IMR-90 (cell line): ENCODE results near the gene ADD1.

Experiments used
- CHD1 ChIP-seq: IDR thresholded peaks from 2 replicates; pipeline ENCODE4 v1.6.1; 2012; ENCODE audit warnings: low read depth, low read length, improper control_type of control experiment
- FOS ChIP-seq: fragments of 150-350 bp; IDR thresholded peaks from 2 replicates; pipeline ENCODE4 v1.6.1; 2016; ENCODE audit warnings: low read depth, low read length
- MAFK ChIP-seq: IDR thresholded peaks from 2 replicates; pipeline ENCODE4 v1.6.1; 2012; ENCODE audit warnings: low read depth, low read length, improper control_type of control experiment
- MXI1 ChIP-seq: IDR thresholded peaks from 2 replicates; pipeline ENCODE4 v1.6.1; 2012; ENCODE audit warnings: low read depth, mild to moderate bottlenecking, low read length, moderate library complexity, borderline replicate concordance
- NFE2L2 ChIP-seq: fragments of 150-350 bp; IDR thresholded peaks from 2 replicates; pipeline ENCODE4 v1.6.1; 2016; ENCODE audit warnings: low read depth, mild to moderate bottlenecking, low read length
- POLR2A ChIP-seq: IDR thresholded peaks from 2 replicates; pipeline ENCODE4 v1.6.1; 2012; ENCODE audit warnings: mild to moderate bottlenecking, low read depth, low read length
- RAD21 ChIP-seq: IDR thresholded peaks from 2 replicates; pipeline ENCODE4 v1.6.1; 2012; ENCODE audit warnings: low read length, improper control_type of control experiment
- RFX5 ChIP-seq: IDR thresholded peaks from 2 replicates; pipeline ENCODE4 v1.8.0; 2012; ENCODE audit warnings: low read depth, mild to moderate bottlenecking, low read length, moderate library complexity
- SMC3 ChIP-seq: fragments of 150-350 bp; IDR thresholded peaks from 2 replicates; pipeline ENCODE4 v1.6.1; 2016; ENCODE audit warnings: low read depth, mild to moderate bottlenecking, antibody characterized with exemption, low read length, moderate library complexity
- TF ChIP-seq, protein P1 (sequence below): conservative IDR thresholded peaks from 2 replicates; pipeline ENCODE4 v1.5.1; 2012; ENCODE audit warnings: mild to moderate bottlenecking, low read depth, low read length, improper control_type of control experiment
- TF ChIP-seq, protein P2 (sequence below): fragments of 150-350 bp; IDR thresholded peaks from 2 replicates; pipeline ENCODE4 v1.6.1; 2016; ENCODE audit warnings: low read depth, mild to moderate bottlenecking, low read length, moderate library complexity, borderline replicate concordance
- TF ChIP-seq, protein P3 (sequence below): fragments of 150-350 bp; IDR thresholded peaks from 2 replicates; pipeline ENCODE4 v1.6.1; 2017; ENCODE audit warnings: mild to moderate bottlenecking, antibody characterized with exemption, low read length, low read depth

DNA sequence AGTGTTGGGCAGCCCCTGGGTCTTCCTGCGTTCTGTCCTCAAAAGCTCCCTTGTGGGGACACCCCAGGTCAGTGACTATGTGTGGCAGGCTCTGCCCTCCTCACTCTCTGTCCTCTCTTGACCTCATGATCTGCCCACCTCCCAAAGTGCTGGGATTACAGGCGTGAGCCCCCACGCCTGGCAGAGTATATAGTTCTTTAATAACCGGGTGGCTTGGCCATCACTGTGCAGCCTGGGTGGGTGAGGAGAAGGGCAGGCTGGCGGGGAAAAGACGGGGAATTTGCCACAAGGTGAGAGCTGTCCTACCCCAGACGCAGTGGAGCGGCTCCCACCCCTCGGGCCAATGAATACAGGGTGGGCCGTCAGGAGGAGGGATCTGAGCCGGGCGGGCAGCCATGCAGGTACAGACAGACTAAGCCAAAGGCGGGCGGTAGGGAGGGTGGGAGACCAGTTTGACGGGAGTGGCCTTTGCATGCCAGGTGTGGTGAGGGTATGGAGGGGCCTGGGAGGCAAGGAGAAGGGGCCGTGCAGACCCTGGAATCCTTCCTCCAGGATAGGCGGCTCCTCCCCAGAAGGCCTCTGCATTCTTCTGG lies 48.2 kb upstream of the ADD1 start:
- TF ChIP-seq FOS (no peak), POLR2A (no peak), RFX5 (no peak), SMC3 (no peak), MXI1 (no peak), RAD21 (no peak), NFE2L2 (no peak), MAFK (no peak), CHD1 (no peak)
- TF ChIP-seq, protein P1, sequence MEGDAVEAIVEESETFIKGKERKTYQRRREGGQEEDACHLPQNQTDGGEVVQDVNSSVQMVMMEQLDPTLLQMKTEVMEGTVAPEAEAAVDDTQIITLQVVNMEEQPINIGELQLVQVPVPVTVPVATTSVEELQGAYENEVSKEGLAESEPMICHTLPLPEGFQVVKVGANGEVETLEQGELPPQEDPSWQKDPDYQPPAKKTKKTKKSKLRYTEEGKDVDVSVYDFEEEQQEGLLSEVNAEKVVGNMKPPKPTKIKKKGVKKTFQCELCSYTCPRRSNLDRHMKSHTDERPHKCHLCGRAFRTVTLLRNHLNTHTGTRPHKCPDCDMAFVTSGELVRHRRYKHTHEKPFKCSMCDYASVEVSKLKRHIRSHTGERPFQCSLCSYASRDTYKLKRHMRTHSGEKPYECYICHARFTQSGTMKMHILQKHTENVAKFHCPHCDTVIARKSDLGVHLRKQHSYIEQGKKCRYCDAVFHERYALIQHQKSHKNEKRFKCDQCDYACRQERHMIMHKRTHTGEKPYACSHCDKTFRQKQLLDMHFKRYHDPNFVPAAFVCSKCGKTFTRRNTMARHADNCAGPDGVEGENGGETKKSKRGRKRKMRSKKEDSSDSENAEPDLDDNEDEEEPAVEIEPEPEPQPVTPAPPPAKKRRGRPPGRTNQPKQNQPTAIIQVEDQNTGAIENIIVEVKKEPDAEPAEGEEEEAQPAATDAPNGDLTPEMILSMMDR, result no peak
- TF ChIP-seq, protein P2, sequence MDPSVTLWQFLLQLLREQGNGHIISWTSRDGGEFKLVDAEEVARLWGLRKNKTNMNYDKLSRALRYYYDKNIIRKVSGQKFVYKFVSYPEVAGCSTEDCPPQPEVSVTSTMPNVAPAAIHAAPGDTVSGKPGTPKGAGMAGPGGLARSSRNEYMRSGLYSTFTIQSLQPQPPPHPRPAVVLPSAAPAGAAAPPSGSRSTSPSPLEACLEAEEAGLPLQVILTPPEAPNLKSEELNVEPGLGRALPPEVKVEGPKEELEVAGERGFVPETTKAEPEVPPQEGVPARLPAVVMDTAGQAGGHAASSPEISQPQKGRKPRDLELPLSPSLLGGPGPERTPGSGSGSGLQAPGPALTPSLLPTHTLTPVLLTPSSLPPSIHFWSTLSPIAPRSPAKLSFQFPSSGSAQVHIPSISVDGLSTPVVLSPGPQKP, result no peak
- TF ChIP-seq, protein P3, sequence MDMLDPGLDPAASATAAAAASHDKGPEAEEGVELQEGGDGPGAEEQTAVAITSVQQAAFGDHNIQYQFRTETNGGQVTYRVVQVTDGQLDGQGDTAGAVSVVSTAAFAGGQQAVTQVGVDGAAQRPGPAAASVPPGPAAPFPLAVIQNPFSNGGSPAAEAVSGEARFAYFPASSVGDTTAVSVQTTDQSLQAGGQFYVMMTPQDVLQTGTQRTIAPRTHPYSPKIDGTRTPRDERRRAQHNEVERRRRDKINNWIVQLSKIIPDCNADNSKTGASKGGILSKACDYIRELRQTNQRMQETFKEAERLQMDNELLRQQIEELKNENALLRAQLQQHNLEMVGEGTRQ, result no peak
